SK-N-SH (cell line): ENCODE data around the gene EXPH5. TPM values are rescaled to one million over a fixed set of nuclear protein-coding genes. Genes with fewer than 3 reads are reported as not detected.

Source experiments
- CTCF ChIA-PET: fragments of 300-600, 350-600 bp; formaldehyde crosslinking; extraction: SDS; loops from one replicate; lab custom pipeline; 2021; lab: Yijun Ruan, JAX
- POLR2A ChIA-PET: fragments of 350-600 bp; sonication (Branson Sonifier 250); formaldehyde crosslinking; extraction: SDS; loops from one replicate; lab custom pipeline; 2020; ENCODE audit warnings: antibody characterized with exemption, inconsistent platforms; lab: Yijun Ruan, JAX
- DNase-seq: peaks from one replicate; pipeline ENCODE4 v3.0.0; 2012
- H2AFZ ChIP-seq: fragments of 200-600 bp; sonication (generic); 2 replicates; pipeline ENCODE4 v1.8.1; 2016; ENCODE audit warnings: antibody characterized with exemption, mild to moderate bottlenecking, low read depth
- H3F3A ChIP-seq: fragments of 200-600 bp; sonication (generic); replicated peaks from 2 replicates; pipeline ENCODE3; 2016; ENCODE audit warnings: antibody characterized with exemption, mild to moderate bottlenecking; ENCODE audit not compliant: insufficient read depth
- H3K27ac ChIP-seq, 2 experiments: fragments of 200-500 bp in 1 of 2; fragments of 200-600 bp in 1 of 2; sonication (Bioruptor generic) in 1 of 2; sonication (generic), shearing (Covaris generic) in 1 of 2; 2 replicates each; pipeline versions ENCODE4 v1.5.1 to v1.6.1; 2014 to 2016; ENCODE audit warnings: low read depth in 2 of 2, inconsistent platforms in 1 of 2, low read length in 1 of 2, mild to moderate bottlenecking in 1 of 2, mixed read lengths in 1 of 2
- H3K27me3 ChIP-seq: fragments of 200-600 bp; sonication (generic), shearing (Covaris generic); 2 replicates; pipeline ENCODE4 v1.6.1; 2016; ENCODE audit warnings: mixed run types; ENCODE audit not compliant: insufficient read depth
- H3K36me3 ChIP-seq, 2 experiments: fragments of 200-500 bp in 1 of 2; fragments of 200-600 bp in 1 of 2; sonication (Bioruptor generic) in 1 of 2; sonication (generic) in 1 of 2; replicated peaks in 1 of 2; 2 replicates each; pipeline versions ENCODE3 to v1.5.1; 2014 to 2016; ENCODE audit warnings: low read length in 1 of 2, mild to moderate bottlenecking in 1 of 2; ENCODE audit not compliant: insufficient read depth in 2 of 2, control insufficient read depth in 1 of 2
- H3K4me1 ChIP-seq, 2 experiments: fragments of 200-500 bp in 1 of 2; fragments of 200-600 bp in 1 of 2; sonication (Bioruptor generic) in 1 of 2; sonication (generic), shearing (Covaris generic) in 1 of 2; 2 replicates each; pipeline versions ENCODE4 v1.5.1 to v1.6.1; 2014 to 2016; ENCODE audit warnings: low read depth in 1 of 2, low read length in 1 of 2, mixed run types in 1 of 2; ENCODE audit not compliant: insufficient read depth in 2 of 2, control insufficient read depth in 1 of 2
- H3K4me2 ChIP-seq: fragments of 200-600 bp; sonication (generic), shearing (Covaris generic); 2 replicates; pipeline ENCODE4 v1.6.1; 2017; ENCODE audit warnings: mixed run types
- H3K4me3 ChIP-seq, 2 experiments: fragments of 200-500 bp in 1 of 2; fragments of 200-600 bp in 1 of 2; sonication (Bioruptor generic) in 1 of 2; sonication (generic), shearing (Covaris generic) in 1 of 2; 2 replicates each; pipeline versions ENCODE4 v1.5.1 to v1.8.1; 2014 to 2016; ENCODE audit warnings: low read depth in 2 of 2, inconsistent platforms in 1 of 2, low read length in 1 of 2, mild to moderate bottlenecking in 1 of 2, mixed read lengths in 1 of 2, moderate library complexity in 1 of 2
- H3K79me2 ChIP-seq: fragments of 200-600 bp; sonication (generic); 2 replicates; pipeline ENCODE4 v1.8.1; 2017; ENCODE audit warnings: mild to moderate bottlenecking; ENCODE audit not compliant: insufficient read depth
- H3K9ac ChIP-seq: fragments of 200-600 bp; sonication (generic); 2 replicates; pipeline ENCODE4 v1.6.1; 2017; ENCODE audit warnings: mixed run types
- H3K9me2 ChIP-seq: fragments of 200-600 bp; sonication (generic); 2 replicates; pipeline ENCODE4 v1.6.1; 2017; ENCODE audit warnings: mixed run types
- H3K9me3 ChIP-seq: fragments of 200-600 bp; sonication (generic); 2 replicates; pipeline ENCODE4 v1.6.1; 2017; ENCODE audit warnings: mixed run types, mild to moderate bottlenecking, moderate library complexity
- H4K20me1 ChIP-seq: fragments of 200-600 bp; sonication (generic); 2 replicates; pipeline ENCODE4 v1.6.1; 2017; ENCODE audit warnings: mild to moderate bottlenecking, mixed run types; ENCODE audit not compliant: insufficient read depth
- FOXM1 ChIP-seq: IDR thresholded peaks from 2 replicates; pipeline ENCODE4 v1.4.0; 2012; ENCODE audit warnings: low read depth, mild to moderate bottlenecking
- GATA2 ChIP-seq: sonication (generic); formaldehyde crosslinking; IDR thresholded peaks from 2 replicates; pipeline ENCODE4 v1.5.0; 2020; ENCODE audit warnings: mild to moderate bottlenecking, missing genetic modification reagents
- MXI1 ChIP-seq: IDR thresholded peaks from 2 replicates; pipeline ENCODE4 v1.6.1; 2012; ENCODE audit warnings: mild to moderate bottlenecking, low read depth, low read length, improper control_type of control experiment
- RCOR1 ChIP-seq: fragments of 150-350 bp; IDR thresholded peaks from 2 replicates; pipeline ENCODE4 v1.6.1; 2017; ENCODE audit warnings: antibody characterized with exemption, low read length
- RFX5 ChIP-seq: IDR thresholded peaks from 2 replicates; pipeline ENCODE4 v1.6.1; 2012; ENCODE audit warnings: mild to moderate bottlenecking, improper control_type of control experiment, low read length
- RXRA ChIP-seq: IDR thresholded peaks from 2 replicates; pipeline ENCODE4 v1.4.0; 2012; ENCODE audit warnings: low read depth, mild to moderate bottlenecking, borderline replicate concordance
- TEAD4 ChIP-seq: IDR thresholded peaks from 2 replicates; pipeline ENCODE4 v1.4.0; 2012; ENCODE audit warnings: mild to moderate bottlenecking, borderline replicate concordance; ENCODE audit not compliant: insufficient read depth
- YY1 ChIP-seq: IDR thresholded peaks from 2 replicates; pipeline ENCODE4 v1.4.0; 2012; ENCODE audit warnings: low read depth, mild to moderate bottlenecking
- WGBS: methylation state at CpG from one replicate; pipeline ENCODE4 v1.1.6; 2017; ENCODE audit warnings: low lambda C conversion rate; 5-methylcytosine and 5-hydroxymethylcytosine counted together
- polyA plus RNA-seq, 3 experiments: library from polyadenylated mRNA; depleted of rRNA; stranded (reverse); fragments of >200 nt; gene quantifications; 2 replicates each; pipeline ENCODE4 v1.2.3, GENCODE V29; 2012
- TF ChIP-seq, protein P1 (sequence below): IDR thresholded peaks from 2 replicates; pipeline ENCODE4 v1.6.1; 2012; ENCODE audit warnings: mild to moderate bottlenecking, low read depth, low read length, moderate library complexity
- TF ChIP-seq, protein P2 (sequence below): IDR thresholded peaks from 2 replicates; pipeline ENCODE4; 2012
- TF ChIP-seq, protein P3 (sequence below): IDR thresholded peaks from 2 replicates; pipeline ENCODE4 v1.4.0; 2012; ENCODE audit warnings: low read depth, borderline replicate concordance
- TF ChIP-seq, protein P4 (sequence below): fragments of 150-350 bp; IDR thresholded peaks from 2 replicates; pipeline ENCODE4 v1.6.1; 2016; ENCODE audit warnings: mild to moderate bottlenecking, low read depth, low read length

Gene EXPH5
- polyA plus RNA-seq, 1 of the 3 experiments (the other 2 are of a cell fraction) = 0.05 TPM

DNA sequence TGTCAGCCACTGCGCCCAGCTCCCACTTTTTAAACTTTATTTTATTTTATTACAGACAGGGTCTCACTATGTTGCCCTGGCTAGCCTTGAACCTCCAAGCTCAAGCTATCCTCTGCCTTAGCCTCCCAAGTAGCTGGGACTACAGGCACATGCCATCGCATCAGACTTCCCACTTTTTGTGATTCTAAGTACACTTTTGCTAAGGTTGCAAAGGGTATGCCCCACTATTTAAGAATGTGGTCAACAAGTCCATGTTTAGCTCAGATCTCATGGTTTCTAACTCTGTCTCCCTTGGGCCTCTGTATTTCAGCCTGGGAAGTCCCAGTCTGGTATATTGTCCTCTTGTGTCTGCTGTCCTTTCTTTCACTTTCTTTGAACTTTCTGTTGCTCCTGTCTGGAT is 35.3 kb downstream of the EXPH5 start:
- no peak overlapping the region for H3K4me3 ChIP-seq

DNA sequence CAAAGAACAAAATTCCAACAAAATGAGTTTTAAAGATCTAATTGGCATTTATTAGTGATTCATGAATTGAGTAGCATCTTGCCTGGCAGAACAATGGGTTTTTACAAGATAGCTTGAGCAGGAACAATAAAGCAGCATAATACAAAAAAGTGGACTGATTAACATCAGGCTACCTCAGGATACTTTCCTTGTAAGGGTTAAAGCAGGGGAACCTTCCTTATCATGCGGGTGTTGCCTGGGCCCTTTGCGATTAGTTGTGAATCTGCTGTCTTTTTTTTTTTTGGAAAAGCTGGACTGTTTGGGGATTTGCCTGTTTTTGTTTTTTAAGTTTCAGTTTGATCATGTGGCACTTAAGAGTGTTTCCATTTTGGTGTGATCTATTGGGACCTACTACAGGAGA is 37.5 kb downstream of the EXPH5 start:
- no peak overlapping the region for H3K9ac ChIP-seq
- H3K4me1 ChIP-seq = peaks cover 4 to 10% of the 10 kb centered on the region in 2 experiments; a peak in 2 of 4 replicates
- no peaks in the 10 kb centered on the region for H4K20me1 ChIP-seq
- 96% methylated on average over 2 of the region's 2 CpGs for WGBS
- DNase-seq = no peak
- H3K27ac ChIP-seq = no peak overlapping the region
- CTCF ChIA-PET = no interaction called here
- no peaks in the 10 kb centered on the region for H3K79me2 ChIP-seq
- no peak overlapping the region for H3K4me2 ChIP-seq
- no peak overlapping the region for H3K4me3 ChIP-seq
- H3F3A ChIP-seq = no peaks in the 10 kb centered on the region
- no peak overlapping the region for H2AFZ ChIP-seq
- POLR2A ChIA-PET = no interaction called here
- H3K9me2 ChIP-seq = no peaks in the 10 kb centered on the region
- no peaks in the 10 kb centered on the region for H3K36me3 ChIP-seq
- H3K27me3 ChIP-seq = no peaks in the 10 kb centered on the region
- H3K9me3 ChIP-seq = no peaks in the 10 kb centered on the region
- TF ChIP-seq, protein P1, sequence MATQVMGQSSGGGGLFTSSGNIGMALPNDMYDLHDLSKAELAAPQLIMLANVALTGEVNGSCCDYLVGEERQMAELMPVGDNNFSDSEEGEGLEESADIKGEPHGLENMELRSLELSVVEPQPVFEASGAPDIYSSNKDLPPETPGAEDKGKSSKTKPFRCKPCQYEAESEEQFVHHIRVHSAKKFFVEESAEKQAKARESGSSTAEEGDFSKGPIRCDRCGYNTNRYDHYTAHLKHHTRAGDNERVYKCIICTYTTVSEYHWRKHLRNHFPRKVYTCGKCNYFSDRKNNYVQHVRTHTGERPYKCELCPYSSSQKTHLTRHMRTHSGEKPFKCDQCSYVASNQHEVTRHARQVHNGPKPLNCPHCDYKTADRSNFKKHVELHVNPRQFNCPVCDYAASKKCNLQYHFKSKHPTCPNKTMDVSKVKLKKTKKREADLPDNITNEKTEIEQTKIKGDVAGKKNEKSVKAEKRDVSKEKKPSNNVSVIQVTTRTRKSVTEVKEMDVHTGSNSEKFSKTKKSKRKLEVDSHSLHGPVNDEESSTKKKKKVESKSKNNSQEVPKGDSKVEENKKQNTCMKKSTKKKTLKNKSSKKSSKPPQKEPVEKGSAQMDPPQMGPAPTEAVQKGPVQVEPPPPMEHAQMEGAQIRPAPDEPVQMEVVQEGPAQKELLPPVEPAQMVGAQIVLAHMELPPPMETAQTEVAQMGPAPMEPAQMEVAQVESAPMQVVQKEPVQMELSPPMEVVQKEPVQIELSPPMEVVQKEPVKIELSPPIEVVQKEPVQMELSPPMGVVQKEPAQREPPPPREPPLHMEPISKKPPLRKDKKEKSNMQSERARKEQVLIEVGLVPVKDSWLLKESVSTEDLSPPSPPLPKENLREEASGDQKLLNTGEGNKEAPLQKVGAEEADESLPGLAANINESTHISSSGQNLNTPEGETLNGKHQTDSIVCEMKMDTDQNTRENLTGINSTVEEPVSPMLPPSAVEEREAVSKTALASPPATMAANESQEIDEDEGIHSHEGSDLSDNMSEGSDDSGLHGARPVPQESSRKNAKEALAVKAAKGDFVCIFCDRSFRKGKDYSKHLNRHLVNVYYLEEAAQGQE = no peak
- TF ChIP-seq RXRA (no peak), GATA2 (CRISPR knock-in tag) (no peak), TEAD4 (no peak), YY1 (no peak), RFX5 (no peak)
- TF ChIP-seq, protein P2, sequence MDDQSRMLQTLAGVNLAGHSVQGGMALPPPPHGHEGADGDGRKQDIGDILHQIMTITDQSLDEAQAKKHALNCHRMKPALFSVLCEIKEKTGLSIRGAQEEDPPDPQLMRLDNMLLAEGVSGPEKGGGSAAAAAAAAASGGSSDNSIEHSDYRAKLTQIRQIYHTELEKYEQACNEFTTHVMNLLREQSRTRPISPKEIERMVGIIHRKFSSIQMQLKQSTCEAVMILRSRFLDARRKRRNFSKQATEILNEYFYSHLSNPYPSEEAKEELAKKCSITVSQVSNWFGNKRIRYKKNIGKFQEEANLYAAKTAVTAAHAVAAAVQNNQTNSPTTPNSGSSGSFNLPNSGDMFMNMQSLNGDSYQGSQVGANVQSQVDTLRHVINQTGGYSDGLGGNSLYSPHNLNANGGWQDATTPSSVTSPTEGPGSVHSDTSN = no peak
- TF ChIP-seq, protein P3, sequence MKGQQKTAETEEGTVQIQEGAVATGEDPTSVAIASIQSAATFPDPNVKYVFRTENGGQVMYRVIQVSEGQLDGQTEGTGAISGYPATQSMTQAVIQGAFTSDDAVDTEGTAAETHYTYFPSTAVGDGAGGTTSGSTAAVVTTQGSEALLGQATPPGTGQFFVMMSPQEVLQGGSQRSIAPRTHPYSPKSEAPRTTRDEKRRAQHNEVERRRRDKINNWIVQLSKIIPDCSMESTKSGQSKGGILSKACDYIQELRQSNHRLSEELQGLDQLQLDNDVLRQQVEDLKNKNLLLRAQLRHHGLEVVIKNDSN = no peak
- TF ChIP-seq, protein P4, sequence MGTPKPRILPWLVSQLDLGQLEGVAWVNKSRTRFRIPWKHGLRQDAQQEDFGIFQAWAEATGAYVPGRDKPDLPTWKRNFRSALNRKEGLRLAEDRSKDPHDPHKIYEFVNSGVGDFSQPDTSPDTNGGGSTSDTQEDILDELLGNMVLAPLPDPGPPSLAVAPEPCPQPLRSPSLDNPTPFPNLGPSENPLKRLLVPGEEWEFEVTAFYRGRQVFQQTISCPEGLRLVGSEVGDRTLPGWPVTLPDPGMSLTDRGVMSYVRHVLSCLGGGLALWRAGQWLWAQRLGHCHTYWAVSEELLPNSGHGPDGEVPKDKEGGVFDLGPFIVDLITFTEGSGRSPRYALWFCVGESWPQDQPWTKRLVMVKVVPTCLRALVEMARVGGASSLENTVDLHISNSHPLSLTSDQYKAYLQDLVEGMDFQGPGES = no peak

More for the DNA sequence above, 35.3 kb downstream of the EXPH5 start:
- Histone ChIP-seq H3K4me2 (no peak overlapping the region), H3K4me1 (peaks cover 0 to 10% of the 10 kb centered on the region in 2 experiments; a peak in 1 of 4 replicates), H3K36me3 (no peaks in the 10 kb centered on the region), H3K27ac (no peak overlapping the region), H3F3A (no peaks in the 10 kb centered on the region), H3K9me2 (no peaks in the 10 kb centered on the region), H2AFZ (no peak overlapping the region), H3K79me2 (no peaks in the 10 kb centered on the region), H3K9ac (no peak overlapping the region), H3K9me3 (no peaks in the 10 kb centered on the region), H3K27me3 (no peaks in the 10 kb centered on the region), H4K20me1 (no peaks in the 10 kb centered on the region)
- CTCF ChIA-PET = interaction anchor here (1.0 kb wide), 1 partner anchor 19 kb away, joined by 3 read pairs; no protein-coding TSS in a partner anchor
- 95% methylated on average over 2 of the region's 2 CpGs for WGBS
- POLR2A ChIA-PET = no interaction called here
- TF ChIP-seq, protein P1 = no peak
- no peak for TF ChIP-seq RXRA
- no peak for TF ChIP-seq RFX5
- TF ChIP-seq FOXM1 = no peak
- TF ChIP-seq, protein P4 = no peak
- TF ChIP-seq RCOR1 = no peak
- TF ChIP-seq MXI1 = no peak
- DNase-seq = no peak
